Activated gamma-delta T cell (primary cell): ENCODE measurements around the gene RAD18.

Experiments used
- DNase-seq: peaks from one replicate; lab custom pipeline; 2025; lab: John Stamatoyannopoulos, UW

RAD18 gene

GRCh38 chr3:8895829-8896228 lies 67.4 kb downstream of the RAD18 start:
- no peak for DNase-seq

GRCh38 chr3:8893001-8893400 lies 70.3 kb downstream of the RAD18 start:
- DNase-seq, result no peak

DNA sequence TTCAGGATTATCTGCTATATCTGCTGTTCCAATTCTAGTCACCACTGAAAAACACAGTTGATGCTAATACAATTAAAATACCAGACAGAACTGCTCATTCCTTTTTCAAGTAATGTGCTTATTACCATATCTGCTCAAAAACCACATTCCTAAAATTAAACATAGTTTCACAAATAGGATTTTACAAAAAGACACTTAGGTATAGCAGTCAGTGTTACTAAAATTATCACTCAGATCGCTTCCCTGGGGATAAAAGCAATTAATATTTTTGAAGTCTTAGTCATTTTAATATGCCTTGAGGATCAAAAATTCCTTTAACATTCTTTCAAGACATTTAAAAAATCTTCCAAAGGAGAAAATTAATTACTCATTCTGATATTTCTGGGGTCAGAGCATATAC lies 71.5 kb downstream of the RAD18 start:
- no peak for DNase-seq

- DNase-seq, result no peak
These were observed 72.0 kb downstream of the RAD18 start for GRCh38 chr3:8891303-8891702.

DNA sequence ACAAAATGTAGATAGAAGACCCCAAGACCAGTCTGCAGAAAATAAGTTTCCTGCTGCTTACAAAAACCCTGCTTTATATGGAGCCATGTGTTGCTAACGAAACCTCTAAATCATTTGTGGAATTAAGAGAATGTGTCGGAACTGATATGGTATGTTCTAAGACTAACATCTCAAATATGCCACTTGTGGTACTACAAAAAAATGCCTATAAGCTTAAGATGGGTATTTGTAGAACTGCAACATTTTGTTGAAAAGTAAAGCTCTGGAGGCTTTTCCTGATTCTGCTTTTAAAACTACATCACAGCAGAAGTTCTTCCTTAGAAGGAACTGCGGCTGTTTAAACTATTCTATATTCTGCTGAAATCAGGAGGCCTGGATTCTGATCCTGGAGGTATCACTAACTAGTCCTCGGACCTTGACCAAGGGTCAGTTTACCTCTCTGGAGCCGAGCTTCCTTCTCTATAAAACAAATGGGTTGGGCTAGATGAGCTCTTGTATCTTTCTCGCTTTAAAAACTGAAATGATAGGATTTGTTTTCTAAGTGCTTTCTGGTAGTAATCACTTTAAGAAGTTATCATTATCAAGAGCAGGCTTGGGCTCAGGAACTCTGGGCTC lies 74.9 kb downstream of the RAD18 start:
- DNase-seq, result no peak

- no peak for DNase-seq
These were observed 75.6 kb downstream of the RAD18 start for GRCh38 chr3:8887435-8888300.

- no peak for DNase-seq
These were observed 76.7 kb downstream of the RAD18 start for GRCh38 chr3:8886546-8886945.

DNA sequence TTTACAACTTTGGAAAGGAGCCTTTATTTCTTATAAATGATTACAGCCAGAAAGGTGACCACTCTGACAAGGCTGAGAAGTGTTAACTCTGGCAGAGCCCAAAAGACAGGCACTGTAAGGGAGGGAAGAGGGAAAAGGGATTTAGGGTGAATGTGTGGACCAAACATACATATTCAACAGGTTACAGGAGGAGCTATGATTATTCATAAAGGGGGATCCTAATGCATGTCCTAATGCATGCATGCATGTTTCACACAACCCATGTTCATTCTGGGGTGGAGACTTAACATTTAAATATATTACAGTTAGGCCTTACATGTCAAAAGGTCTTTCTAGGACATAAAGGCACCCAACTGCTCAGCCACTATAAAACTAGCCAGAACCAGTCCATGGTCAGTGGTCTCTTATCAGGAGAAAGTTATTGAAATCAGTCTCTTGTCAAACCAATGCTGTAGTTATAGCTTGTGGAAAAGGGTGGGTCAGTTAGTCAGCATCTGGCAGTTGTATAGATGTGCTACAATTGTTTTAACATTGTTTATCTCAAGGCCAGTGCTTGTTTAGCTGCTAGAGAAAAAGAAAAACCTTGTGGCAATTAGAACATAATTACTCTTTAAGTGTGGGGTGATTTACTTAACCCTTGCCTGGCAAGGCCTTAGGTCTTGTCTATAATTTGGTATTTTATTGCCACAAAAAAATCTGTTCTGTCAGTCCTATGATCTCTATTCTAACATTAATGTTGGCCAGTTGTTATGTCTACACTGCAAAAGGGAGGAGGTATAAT lies 77.5 kb downstream of the RAD18 start:
- no peak for DNase-seq

DNA sequence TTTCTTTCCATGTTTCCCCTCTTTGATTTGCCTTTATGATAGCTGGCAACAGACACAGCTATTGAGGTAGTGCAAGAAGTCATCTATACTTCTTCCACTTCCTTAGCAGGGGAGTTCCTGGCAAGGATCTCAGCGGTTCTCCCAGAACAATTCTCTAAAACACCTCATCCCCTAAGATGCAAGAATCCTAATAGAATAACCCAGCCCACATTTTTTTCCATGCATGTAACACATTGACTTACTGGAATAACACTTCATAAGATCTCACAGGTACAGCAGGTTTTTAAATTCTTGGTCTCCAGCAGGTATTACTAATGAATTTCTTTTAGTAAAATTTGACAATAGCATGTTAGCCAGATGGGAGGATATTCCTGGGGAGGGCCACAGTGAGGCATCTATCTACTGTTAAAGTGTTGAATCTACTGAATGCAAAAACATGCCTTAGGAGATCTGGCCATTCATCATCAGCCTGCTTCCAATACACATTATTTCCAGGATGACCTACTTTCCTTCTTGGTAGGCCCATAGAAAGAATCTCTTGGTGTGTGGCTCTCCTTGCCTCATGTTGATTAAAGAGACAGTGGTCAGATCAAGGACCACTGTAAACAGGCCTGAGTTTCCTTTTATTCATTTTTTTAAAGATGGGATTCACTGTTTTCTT lies 78.5 kb downstream of the RAD18 start:
- DNase-seq, result no peak

GRCh38 chr3:8882642-8883041 lies 80.6 kb downstream of the RAD18 start:
- no peak for DNase-seq

- no peak for DNase-seq
These were observed 81.1 kb downstream of the RAD18 start for GRCh38 chr3:8882171-8882593.

- DNase-seq, result no peak
These were observed 83.8 kb downstream of the RAD18 start for GRCh38 chr3:8879347-8879944.

GRCh38 chr3:8875836-8876235 lies 87.4 kb downstream of the RAD18 start:
- DNase-seq, result no peak

GRCh38 chr3:8873740-8874139 lies 89.5 kb downstream of the RAD18 start:
- no peak for DNase-seq

- no peak for DNase-seq
These were observed 91.0 kb downstream of the RAD18 start for GRCh38 chr3:8872261-8872660.

DNA sequence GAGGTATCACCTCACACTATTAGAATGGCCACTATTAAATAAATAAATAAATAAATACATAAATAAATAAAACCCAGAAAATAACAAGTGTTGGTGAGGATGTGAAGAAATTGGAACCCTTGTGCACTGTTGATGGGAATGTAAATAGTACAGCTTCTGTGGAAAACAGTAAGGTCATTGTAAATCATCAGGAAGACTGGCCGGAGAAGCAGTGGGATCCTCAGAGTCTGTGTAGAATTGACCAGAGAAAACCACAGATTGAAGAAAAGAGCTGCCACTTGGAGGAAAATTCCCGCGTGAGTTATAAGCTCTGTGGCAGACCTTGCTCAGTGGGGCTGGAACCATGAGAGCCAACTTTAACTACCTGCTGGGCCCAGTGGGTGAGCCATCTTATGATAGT lies 92.0 kb downstream of the RAD18 start:
- no peak for DNase-seq

GRCh38 chr3:8870134-8870533 lies 93.1 kb downstream of the RAD18 start:
- DNase-seq, result no peak

DNA sequence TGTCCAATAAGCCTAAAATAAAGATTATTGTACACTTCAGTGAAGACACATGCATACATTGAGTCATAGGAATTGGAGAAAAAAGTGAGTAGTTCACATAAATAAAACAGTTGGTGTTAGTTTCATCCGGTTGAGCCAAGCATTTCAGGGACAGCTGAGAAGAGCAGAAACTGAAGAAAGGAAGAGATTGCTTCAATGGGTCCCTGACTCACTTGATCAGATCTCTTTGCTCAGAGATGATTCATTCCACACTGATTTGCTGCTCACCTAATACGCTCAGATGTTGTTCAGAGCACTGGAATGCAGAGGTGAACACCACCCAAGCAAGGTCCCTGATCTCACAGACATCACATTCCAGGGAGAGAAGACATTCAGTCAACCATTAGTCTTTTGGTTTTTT lies 93.7 kb downstream of the RAD18 start:
- no peak for DNase-seq

DNA sequence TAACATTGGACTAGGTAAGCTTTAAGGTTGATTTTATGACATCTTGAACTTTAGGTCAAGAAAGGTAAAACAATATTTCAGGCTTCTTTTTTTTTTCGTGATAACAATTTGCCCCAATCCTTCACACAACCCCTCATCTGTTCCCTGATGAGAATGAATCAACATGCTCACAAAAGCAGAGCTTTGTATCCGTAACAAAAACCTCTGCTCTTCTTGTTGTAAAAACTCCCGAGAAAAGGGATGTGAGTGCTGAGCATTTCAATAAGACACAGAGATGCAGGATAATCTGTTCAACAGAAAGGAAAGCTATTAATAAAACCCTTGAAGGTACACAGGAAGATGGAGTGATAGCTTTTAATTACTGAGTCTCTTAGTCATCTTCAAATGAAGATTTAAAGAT lies 94.3 kb downstream of the RAD18 start:
- no peak for DNase-seq

GRCh38 chr3:8867646-8868045 lies 95.6 kb downstream of the RAD18 start:
- no peak for DNase-seq

GRCh38 chr3:8865697-8866096 lies 97.6 kb downstream of the RAD18 start:
- DNase-seq, result no peak
